ENCODE data around the gene TMEM219. TPM values are rescaled to one million over a fixed set of nuclear protein-coding genes. Genes with fewer than 3 reads are reported as not detected.

The TMEM219 gene
- total and polyA plus RNA-seq, 10 of the 15 experiments (the other 5 are each of a cell fraction or from before 2014, with no cell fraction given): 33.6 to 74.6 (median 56.5) TPM

GRCh38 chr16:29920288-29921033 lies 41.4 kb upstream of the TMEM219 start (continued):
- TF ChIP-seq SKIL (IDR thresholded peaks at IDR 0.05; ENCODE audit: low read depth, poor library complexity, severe bottlenecking) (no peak), KDM1A (IDR thresholded peaks at IDR 0.05; ENCODE audit: borderline replicate concordance) (no peak), ZSCAN29 (IDR thresholded peaks at IDR 0.05) (no peak), SREBF1 (IDR thresholded peaks at IDR 0.05; ENCODE audit: low read length) (no peak)

- intact Hi-C loops (cut with micrococcal nuclease; ENCODE audit: unreplicated experiment) (loop anchor here (10.0 kb wide), 1 partner anchor 56 kb away; the partner anchor contains the start of gene CDIPT), in situ Hi-C loops (cut with MboI) (no loop called here)
- Histone ChIP-seq H3K4me1 (ENCODE audit: control insufficient read depth, insufficient read depth, low read length) (no peaks in the 10 kb centered on the region; the same call in 1 of the 2 replicates), H3K27ac (ENCODE audit: control insufficient read depth, insufficient read depth) (no peak overlapping the region), H3K36me3 (ENCODE audit: control insufficient read depth in 2 of 2, insufficient read depth in 2 of 2, low read length in 1 of 2) (peaks cover 0 to 9% of the 10 kb centered on the region in 2 experiments; a peak in 3 of 4 replicates), H3K9ac (ENCODE audit: control insufficient read depth, insufficient read depth, low read length) (no peak overlapping the region), H2AFZ (ENCODE audit: control insufficient read depth, low read depth, low read length) (no peak overlapping the region), H3K79me2 (ENCODE audit: control insufficient read depth, insufficient read depth, low read length) (peaks cover 11% of the 10 kb centered on the region), H3K4me2 (ENCODE audit: control insufficient read depth, insufficient read depth) (no peak overlapping the region), H4K20me1 (ENCODE audit: control insufficient read depth, insufficient read depth) (no peaks in the 10 kb centered on the region), H3K9me3 (replicated peaks; ENCODE audit: control insufficient read depth, insufficient read depth, low read length) (no peaks in the 10 kb centered on the region), H3K4me3 (no peak overlapping the region), H3K27me3 (replicated peaks in 1 of 2; ENCODE audit: control insufficient read depth in 2 of 2, insufficient read depth in 2 of 2, low read length in 1 of 2) (no peaks in the 10 kb centered on the region)
- WGBS (ENCODE audit: insufficient coverage, insufficient replicate concordance, low lambda C conversion rate, missing lambda C conversion rate): 95% methylated on average over 3 of the region's 3 CpGs
- SMC1A ChIA-PET (ENCODE audit: uncharacterized antibody, unreplicated experiment): interaction anchor here (1.0 to 1.1 kb wide), 2 partner anchors 40 to 55 kb away, joined by 3 to 4 read pairs; no protein-coding TSS in a partner anchor
- no peak for DNase-seq (ENCODE audit: low read depth, low spot score)
- POLR2A ChIA-PET: no interaction called here
- no TSS peak for BruUV-seq (replicated peaks)
- ATAC-seq: no peak
- TF ChIP-seq ZBTB4 (CRISPR knock-in tag; IDR thresholded peaks at IDR 0.05) (no peak), HDAC2 (IDR thresholded peaks at IDR 0.05) (no peak), IKZF1 (conservative IDR thresholded peaks at IDR 0.05) (no peak), GABPA (IDR thresholded peaks at IDR 0.05; ENCODE audit: low read depth) (no peak), SREBF1 (IDR thresholded peaks at IDR 0.05; ENCODE audit: low read length) (no peak), BCL3 (IDR thresholded peaks at IDR 0.05; ENCODE audit: borderline replicate concordance, insufficient read depth, low read depth, low read length, poor library complexity, severe bottlenecking) (no peak), SUPT20H (IDR thresholded peaks at IDR 0.05; ENCODE audit: borderline replicate concordance, control insufficient read depth, low read depth, low read length) (no peak), TCF3 (IDR thresholded peaks at IDR 0.05; ENCODE audit: borderline replicate concordance, insufficient read depth, low read depth, low read length) (no peak)
- no peak for FAIRE-seq
- CTCF ChIA-PET: interaction anchor here (0.9 kb wide), 1 partner anchor 52 kb away, joined by 4 read pairs; no protein-coding TSS in a partner anchor
- RAD21 ChIA-PET (ENCODE audit: unreplicated experiment): interaction anchor here (0.7 kb wide), 1 partner anchor 52 kb away, joined by 3 read pairs; no protein-coding TSS in a partner anchor
Measured at GRCh38 chr16:29921034-29921385, 40.9 kb upstream of the TMEM219 start.

Data from GM12878 (cell line).